ENCODE measurements around the gene ZNF669.

DNA sequence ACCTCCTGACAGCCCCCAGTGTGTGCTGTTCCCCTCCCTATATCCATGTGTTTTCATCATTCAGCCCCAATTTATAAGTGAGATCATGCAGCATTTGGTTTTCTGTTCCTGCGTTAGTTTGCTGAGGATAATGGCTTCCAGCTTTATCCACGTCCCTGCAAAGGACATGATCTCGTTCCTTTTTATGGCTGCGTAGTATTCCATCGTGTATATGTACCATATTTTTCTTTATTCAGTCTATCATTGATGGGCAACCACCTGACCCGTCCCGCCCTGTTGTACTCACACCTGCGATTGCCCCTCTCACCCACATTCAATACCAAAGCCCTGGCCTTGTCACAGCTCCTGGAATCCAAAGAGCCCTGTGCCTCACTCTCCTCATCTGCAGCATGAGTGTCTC lies 19.4 kb downstream of the ZNF669 start:
- TF ChIP-seq, protein P1, sequence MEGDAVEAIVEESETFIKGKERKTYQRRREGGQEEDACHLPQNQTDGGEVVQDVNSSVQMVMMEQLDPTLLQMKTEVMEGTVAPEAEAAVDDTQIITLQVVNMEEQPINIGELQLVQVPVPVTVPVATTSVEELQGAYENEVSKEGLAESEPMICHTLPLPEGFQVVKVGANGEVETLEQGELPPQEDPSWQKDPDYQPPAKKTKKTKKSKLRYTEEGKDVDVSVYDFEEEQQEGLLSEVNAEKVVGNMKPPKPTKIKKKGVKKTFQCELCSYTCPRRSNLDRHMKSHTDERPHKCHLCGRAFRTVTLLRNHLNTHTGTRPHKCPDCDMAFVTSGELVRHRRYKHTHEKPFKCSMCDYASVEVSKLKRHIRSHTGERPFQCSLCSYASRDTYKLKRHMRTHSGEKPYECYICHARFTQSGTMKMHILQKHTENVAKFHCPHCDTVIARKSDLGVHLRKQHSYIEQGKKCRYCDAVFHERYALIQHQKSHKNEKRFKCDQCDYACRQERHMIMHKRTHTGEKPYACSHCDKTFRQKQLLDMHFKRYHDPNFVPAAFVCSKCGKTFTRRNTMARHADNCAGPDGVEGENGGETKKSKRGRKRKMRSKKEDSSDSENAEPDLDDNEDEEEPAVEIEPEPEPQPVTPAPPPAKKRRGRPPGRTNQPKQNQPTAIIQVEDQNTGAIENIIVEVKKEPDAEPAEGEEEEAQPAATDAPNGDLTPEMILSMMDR (IDR thresholded peaks at IDR 0.05), result no peak
- no peak for TF ChIP-seq POLR2A (IDR thresholded peaks at IDR 0.05)
- no peak for TF ChIP-seq POLR2AphosphoS5 (IDR thresholded peaks at IDR 0.05)

All from gastroesophageal sphincter (tissue), 3 donors.